HG02623 (cell line): ENCODE results near the gene LUC7L2.
"Not testable (repeated sequence)": the region's sequence is repeated elsewhere in the genome, so short reads cannot be mapped to it uniquely, and the experiment has no call there.

Experiments
- ATAC-seq: cut with Tn5 transposase; IDR thresholded peaks from one replicate; pipeline ENCODE4 v1.9.1; 2021; ENCODE audit warnings: moderate library complexity; ENCODE audit not compliant: unreplicated experiment

Gene LUC7L2

DNA sequence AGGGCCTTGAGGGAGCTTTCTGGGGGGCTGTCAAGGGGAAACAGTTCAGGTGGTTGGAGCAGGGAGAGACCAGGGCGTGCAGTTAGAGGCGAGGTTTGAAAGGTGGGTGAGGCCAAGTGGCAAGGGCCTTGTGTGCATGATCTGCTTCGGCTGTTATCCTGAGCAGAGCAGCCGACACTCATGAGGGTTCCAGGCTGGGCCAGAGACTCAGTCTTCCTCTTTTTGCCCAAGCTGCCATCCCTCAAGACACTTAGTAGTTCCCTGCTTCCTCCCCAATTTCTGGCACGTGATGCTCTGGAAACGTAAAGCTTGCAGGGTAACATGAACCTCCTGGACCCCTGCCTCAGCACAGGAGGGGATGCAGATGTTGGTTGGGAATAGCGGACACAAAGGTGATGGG, 79.7 kb downstream of the LUC7L2 start:
- ATAC-seq: no peak

DNA sequence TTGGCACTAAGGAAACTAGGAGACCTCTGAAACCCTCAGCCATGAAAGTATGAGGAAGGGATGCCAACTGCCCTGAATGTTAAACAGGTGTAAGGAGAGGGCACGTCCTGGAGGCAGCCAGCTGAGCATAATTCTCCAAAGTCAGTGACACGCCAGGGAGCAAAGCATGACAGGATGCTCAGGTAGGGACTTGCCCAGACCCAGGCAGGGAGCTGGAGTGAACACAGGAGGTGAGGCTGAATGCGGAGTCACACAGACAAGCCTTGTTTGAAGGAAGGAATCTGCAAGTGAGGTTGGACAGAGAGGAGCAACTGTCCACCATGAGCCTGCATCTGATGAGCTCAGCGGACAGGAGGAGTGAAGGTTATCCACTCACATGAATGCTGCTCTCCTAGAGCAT, 82.3 kb downstream of the LUC7L2 start:
- no peak for ATAC-seq

DNA sequence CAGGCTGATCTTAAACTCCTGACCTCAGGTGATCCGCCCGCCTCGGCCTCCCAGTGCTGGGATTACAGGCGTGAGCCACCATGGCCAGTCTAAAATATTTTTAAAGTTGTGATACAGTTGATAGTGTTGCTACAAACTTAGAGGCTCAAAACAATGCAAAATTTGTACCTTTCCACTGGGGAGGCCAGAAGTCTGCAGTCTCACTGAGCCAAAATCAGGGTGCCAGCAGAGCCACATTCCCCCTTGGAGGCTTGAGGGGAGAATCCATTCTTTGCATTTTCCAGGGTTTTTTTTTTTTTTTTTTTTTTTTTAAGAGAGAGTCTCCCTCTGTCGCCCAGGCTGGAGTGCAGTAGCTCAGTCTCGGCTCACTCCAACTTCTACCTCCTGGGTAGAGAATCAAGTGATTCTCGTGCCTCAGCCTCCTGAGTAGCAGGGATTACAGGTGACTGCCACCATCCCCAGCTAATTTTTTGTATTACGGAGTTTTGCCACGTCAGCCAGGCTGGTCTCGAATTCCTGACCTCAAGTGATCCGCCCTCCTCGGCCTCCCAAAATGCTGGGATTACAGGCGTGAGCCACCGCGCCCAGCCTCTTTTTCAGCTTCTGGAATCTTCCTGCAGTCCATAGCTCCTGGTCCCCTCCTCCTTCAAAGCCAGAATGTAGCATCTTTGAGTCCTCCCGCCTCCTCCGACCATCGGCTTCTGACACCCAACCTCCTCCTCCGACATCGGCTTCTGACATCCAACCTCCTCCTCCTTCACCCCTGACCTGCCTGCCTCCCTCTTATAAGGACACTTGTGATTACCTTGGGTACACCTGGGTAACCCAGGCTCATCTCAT, 86.6 kb downstream of the LUC7L2 start:
- no peak for ATAC-seq

DNA sequence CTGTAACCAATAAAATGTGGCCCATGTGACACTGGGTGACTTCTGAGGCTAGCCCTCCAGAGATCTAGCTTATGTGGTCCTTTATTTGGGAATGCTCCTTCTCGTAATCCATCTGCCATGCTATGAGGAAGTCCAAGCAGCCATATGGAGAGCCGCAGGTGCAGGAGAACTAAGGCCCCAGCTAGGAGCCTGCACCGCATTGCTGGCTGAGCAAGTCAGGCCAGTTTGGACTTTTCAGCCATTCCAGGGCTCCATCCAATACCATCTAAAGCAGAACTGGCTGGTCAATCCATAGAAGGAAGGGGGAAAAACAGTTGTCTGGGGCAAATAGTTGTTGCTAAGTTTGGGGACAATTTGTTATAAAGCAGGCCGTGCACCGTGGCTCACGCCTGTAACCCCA, 91.2 kb downstream of the LUC7L2 start:
- no peak for ATAC-seq

DNA sequence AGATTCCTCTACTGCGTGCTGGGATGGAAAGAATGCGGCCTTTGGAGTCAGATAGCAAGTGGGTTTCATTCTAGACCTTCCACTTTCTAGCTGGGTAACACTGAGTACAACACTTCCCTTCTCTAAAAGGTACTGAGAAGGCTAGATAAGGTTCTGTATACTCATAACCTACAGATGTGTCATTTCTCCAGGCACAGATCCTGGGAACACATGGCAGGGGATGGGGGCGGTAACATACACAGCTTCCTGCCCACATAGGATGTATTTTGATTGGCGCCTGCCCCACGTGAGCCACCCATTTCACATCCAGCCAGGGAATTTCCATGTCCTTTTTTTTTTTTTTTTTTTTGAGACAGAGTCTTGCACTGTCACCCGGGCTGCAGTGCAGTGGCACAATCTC, 91.9 kb downstream of the LUC7L2 start:
- ATAC-seq: no peak

DNA sequence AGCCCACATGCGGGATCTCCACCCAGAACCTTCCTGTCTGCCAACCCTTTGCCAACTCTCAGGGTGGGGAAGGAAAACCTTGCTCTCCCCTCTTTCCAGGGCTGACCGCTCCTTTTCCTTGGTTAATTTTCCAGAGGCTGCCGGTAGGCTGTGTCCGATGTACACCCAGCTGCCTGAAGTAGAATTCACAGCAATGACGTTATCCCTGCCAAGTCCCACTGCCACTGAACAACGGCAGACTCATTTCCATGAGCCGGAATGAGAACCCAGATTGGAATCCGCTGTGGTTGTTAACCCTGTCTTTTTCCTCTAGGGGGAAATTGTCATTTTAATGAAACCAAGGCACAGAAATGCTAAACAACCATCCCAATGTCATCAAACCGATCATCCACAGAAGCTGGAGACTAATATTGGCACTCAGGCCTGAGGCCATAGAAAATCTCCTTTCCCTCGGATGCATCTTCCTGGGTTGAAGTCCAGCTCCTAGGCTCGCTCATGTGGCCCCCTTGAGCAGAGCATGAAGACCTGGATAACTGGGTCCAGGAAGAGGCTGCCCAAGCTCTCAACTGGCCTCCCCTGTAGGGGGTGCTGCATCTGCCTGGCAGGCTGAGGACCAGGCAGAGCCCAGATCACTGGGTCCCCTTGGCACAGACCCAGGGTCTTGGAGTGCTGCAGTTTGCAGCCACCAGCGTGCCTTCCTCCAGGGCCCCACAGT, 93.4 kb downstream of the LUC7L2 start:
- ATAC-seq: no peak

DNA sequence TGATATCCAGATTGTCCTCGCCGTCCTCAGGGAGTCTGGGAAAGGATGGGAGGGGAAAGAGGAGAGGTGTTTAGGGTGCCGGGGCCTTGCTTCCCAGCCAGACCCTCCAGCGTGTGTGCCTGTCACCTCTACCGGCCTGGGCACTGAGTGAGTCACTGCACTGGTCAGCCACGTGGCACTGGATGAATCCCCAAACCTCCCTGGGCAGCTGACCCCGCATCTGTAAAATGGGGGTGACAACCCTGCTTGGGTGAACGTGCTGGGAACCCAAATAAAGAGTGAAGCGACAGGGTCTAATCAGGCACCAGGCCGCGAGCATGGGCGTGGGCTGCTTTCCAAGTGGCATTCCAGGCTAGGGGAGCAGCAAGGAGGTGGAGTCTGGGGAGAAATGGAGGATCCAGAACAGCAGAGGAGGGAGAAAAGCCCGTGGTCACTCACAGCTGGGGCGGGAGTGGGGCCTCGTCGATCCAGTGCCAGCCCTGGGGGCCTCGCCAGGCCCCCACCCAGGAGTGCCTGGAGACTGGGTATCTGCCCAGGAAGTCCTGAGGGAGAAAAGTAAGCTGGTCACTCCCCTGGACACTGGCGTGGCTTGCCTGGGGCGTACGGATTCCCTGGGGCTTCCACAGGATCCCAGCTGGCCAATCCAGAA, 94.1 kb downstream of the LUC7L2 start:
- ATAC-seq: no peak

DNA sequence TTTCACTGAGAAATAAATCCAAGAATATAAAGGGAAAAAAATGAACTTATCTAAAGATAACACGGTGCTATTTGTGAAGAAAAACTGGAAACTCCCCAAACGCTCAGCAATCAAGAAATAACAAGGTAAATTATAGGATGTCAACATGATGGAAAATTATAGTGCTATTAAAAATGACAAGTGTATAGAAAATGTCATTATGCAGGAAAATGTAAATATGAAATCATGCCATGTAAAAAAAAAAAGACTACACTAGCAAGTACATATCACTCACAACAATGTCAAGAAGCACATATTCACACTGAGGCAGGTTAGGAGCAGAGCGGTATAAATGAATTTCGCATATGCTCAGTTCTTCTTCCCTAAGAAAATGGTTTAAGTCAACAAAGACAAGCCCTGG, 96.1 kb downstream of the LUC7L2 start:
- ATAC-seq: no peak

DNA sequence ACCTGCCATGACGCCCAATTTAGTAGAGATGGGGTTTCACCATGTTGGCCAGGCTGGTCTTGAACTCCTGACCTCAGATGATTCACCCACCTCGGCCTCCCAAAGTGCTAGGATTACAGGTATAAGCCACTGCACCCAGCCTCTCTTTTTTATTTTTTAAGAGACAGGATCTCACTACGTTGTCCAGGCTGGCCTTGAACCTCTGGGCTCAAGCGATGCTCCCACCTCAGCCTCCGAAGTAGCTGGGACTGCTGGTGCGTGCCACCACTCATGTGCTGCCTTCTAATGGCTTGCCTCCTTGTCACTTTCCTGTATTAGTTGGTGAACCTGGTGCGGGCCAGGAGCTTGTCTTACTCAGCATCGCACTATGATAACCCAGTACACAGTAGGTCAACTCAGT, 96.8 kb downstream of the LUC7L2 start:
- ATAC-seq: no peak

DNA sequence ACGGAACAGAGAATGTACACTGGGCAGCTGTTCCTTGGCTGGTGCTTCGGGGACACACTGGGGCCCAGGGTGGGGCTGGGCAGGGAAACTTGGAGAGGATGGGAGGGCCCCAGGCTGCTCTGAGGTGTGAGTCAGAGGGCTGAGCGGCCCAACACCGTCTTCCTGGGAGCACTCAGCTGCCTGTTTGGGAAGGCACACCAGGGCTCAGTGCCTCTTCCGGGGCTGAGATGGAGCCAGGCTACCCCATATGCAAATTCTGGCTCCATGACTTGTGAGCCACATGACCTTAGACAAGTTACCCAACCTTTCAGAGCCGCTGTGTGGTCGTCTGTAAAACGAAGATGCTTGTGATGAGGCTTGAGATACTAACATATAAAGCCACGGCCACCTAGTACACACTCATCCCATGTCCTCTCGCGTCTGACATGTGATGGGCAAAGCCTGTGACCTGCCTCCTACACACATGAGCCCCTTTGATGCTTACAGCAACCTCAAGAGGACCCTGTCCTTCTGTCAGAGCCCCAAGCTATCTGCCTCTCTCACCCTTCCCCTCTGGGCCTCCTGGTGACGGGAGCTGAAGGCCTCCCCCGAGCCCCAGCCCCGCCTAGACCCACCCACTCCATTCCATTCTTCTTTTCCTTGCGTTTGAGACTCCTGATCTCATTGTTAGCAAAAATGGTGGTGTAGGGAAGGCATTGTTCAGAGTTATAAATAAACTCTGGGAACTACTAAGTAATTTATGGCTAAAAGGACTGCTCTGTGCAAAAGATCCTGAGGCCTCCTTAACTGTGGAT, 97.7 kb downstream of the LUC7L2 start:
- no peak for ATAC-seq

DNA sequence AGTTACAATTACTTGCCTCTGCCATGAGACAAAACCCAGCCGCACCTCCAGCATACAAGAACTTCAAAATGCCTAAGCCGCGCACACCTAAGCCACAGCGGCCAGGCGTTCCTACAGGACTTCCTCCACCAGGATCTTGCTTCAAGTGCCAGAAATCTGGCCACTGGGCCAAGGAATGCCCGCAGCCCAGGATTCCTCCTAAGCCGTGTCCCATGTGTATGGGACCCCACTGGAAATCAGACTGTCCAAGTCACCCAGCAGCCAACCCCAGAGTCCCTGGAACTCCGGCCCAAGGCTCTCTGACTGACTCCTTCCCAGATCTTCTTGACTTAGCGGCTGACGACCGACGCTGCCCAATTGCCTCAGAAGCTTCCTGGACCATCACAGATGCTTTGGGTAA, 103.7 kb downstream of the LUC7L2 start:
- ATAC-seq: not testable (repeated sequence)

DNA sequence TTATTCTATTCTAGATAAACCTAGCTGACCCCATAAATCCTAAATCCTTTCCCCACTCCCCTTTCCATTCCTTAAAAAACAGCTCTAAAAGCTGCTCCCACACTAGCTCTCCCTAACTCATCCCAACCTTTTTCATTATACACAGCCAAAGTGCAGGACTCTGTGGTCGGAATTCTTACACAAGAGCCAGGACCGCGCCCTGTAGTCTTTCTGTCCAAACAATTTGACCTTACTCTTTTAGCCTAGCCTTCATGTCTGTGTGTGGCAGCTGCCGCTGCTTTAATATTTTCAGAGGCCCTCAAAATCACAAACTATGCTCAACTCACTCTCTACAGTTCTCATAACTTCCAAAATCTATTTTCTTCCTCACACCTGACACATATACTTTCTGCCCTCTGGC, 104.8 kb downstream of the LUC7L2 start:
- not testable (repeated sequence) for ATAC-seq

DNA sequence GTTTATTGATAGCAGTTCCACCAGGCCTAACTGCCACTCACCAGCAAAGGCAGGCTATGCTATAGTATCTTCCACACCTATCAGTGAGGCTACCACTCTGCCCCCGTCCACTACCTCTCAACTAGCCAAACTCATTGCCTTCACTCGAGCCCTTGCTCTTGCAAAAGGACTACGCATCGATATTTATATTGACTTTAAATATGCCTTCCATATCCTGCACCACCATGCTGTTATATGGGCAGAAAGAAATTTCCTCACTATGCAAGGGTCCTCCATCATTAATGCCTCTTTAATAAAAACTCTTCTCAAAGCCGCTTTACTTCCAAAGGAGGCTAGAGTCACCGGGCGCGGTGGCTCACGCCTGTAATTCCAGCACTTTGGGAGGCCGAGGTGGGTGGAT, 105.4 kb downstream of the LUC7L2 start:
- not testable (repeated sequence) for ATAC-seq

DNA sequence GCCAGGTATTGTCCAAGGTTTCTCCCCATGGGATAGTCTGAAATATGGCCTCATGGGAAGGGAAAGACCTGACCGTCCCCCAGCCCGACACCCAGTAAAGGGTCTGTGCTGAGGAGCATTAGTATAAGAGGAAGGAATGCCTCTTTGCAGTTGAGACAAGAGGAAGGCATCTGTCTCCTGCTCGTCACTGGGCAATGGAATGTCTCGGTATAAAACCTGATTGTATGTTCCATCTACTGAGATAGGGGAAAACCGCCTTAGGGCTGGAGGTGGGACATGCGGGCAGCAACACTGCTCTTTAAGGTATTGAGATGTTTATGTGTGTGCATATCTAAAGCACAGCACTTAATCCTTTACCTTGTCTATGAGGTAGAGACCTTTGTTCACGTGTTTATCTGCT, 108.0 kb downstream of the LUC7L2 start:
- ATAC-seq: not testable (repeated sequence)

DNA sequence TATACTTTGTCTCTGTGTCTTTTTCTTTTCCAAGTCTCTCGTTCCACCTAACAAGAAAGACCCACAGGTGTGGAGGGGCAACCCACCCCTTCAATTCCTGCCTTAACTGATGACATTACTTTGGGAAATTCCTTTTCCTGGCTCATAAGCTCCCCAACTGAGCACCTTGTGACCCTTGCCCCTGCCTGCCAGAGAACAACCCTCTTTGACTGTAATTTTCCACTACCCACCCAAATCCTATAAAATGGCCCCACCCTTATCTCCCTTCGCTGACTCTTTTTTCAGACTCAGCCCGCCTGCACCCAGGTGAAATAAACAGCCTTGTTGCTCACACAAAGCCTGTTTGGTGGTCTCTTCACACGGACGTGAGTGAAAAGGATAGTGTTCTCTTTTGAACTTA, 108.6 kb downstream of the LUC7L2 start:
- not testable (repeated sequence) for ATAC-seq

DNA sequence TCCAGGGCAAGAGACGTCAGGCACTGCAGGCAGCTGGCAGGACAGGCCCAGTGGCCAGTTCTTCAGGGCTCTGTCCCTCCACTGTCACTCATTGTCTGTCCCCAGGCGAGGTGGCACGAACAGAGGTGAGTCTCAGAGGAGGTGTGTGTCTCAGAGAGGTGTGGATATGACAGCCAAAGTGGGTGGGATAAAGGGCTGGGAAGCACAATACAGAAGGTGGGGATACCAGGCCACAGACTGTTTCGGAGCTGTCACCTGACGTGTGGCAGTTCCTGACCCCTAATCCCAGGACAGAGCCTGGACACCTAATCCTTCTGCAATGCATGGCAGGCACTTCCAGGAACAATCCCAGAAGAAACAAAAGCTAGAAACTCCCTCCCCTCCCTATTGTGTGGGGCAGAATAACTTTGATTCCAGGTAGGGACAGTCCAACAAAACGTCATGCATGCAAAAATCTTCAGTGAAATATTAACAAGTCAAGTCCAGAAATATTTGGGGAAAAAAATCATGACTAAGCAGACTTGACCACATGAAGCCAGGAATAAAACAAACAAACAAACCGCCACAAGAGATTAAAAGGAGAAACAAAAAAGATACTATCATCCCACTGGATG, 112.2 kb downstream of the LUC7L2 start:
- ATAC-seq: no peak
